Hindlimb muscle (tissue), 1 donor: ENCODE results near the gene SYT2. TPM values are rescaled to one million over a fixed set of nuclear protein-coding genes. Genes with fewer than 3 reads are reported as not detected.

ENCODE experiments used
- DNase-seq: peaks from one replicate; pipeline ENCODE4 v3.0.0-alpha.2; 2013
- polyA plus RNA-seq: library from polyadenylated mRNA; unstranded; fragments of 120-200 nt; gene quantifications from one replicate; pipeline ENCODE4 v1.2.1, GENCODE V29; 2013; ENCODE audit not compliant: insufficient read length

The SYT2 gene
- polyA plus RNA-seq, 1 donor: 0.39 TPM

DNA sequence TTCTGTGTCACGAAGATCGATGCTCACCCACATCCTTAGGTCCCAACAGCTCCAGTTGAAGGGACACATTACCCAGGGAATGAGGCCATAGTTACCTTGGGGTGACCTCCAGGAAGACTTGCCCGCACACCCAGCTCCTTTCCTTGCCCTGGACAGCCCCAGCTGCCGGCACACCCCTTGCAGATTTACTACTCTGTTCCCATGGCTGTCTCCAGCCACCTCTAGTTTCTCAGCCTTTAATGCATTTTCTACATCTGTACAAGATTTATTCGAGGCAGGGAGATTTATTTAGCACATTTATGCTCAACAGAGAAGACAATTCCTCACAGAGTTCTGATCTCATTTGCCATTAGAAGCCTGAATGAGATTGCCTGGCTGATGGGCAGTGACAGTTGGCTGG, 36.7 kb downstream of the SYT2 start:
- no peak for DNase-seq

DNA sequence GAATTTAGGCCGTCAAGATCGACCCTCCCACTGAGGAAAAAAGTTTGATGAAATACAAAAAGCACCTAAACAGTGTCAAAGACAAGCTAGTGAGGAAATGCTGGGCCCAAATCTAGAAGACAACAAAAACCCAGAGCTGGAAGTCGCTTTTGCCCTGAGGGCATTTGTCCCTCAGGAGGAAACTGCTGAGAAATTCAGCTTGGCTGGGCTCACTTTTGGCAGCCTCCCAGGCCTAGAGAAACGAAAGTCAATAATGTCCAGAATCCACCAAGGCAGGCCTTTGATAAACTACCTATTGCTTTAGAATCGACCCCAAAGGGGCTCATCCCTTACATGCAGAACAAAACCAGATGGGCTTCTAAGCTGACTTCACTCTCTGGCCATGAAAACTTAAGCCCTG, 38.9 kb downstream of the SYT2 start:
- no peak for DNase-seq

GRCh38 chr1:202665417-202665816, 44.8 kb downstream of the SYT2 start:
- no peak for DNase-seq

GRCh38 chr1:202664083-202664482, 46.2 kb downstream of the SYT2 start:
- no peak for DNase-seq

DNA sequence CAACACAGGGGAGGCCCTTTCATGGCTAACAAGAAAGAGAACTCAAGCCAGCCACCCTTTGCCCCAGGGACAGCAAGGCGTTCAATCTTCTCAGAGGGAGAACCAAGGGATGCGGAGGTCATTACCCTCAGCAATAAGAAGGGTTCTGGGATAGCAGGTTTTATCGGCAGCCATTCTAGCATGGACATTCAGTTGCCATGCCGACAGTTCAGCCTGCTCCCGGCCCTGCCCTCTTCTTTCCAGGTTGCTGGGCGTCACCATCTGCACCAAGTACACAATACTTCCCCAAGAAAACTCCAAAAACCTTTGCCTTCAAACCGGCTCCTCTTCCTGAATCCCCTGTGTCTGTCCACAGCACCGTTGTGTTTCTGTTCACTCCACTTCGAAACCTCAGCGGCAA, 47.1 kb downstream of the SYT2 start:
- DNase-seq: no peak

DNA sequence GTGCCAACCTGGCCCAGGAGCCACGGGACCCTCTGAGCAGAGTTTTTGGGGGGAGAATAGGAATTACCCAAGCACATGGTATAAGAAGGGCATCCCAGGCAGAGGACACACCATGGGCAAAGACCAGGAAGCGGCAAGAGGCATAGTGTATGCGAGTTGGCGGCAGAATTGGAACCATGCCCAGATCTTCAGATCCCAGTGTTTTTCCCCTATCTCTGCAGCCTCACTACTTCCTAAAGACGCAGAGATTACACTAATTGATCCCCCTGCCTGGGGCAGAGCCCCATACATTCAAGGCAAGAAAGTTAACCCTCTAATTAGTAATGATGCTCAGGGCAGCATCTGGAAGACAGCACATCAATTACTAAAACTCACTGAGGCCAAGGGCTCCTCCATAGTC, 48.2 kb downstream of the SYT2 start:
- no peak for DNase-seq

DNA sequence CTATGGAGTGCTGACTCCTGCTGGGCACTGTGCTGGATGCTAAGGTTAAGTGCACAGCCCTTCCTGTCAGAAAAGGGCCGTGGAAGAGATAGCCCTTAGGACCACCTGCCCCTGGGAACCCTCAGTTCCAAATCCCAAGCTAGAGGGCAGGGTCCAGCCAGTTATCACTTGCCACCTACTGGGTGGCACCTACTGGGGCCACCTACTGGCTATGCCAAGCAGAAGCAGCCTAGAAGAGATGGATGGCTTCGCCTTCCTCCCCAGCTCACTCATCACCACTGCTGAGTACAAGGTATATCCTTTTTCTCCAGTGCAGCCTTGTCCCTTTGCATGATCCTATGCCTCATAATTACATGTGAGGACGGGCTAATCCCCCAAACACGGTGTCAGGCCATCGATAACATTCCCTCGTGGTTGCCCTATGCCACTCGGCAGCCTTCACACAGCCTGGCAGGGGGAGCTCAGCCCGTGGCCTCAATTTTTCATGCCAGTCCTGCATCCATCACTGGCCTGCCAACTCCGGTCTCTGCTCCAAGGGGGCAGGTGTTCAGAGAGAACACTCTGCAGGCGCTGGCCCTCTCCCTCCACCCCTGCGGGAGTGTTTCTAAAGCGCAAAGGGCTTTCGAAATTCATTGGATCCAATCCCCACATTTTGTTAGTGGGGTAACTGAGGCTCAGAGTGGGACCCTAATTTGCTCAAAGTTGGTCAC, 49.0 kb downstream of the SYT2 start:
- DNase-seq: no peak

DNA sequence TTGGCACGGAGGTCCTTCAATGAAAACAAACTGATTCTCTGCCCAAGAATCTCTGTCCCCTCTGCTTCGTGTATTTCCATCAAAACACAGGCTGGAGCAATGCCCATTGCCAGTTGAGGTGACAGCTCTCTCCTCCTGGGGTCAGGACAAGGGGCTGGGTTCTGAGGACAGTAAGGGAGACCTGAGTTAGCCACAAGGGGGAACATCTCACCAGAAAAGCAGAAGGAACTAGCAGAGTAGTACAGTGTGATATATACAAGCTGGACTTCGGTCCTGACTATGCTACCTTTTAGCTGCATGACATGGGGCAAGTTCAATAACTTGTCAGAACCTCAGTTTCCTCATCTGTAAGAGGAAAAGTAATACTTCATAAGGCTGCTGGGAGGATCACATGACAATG, 50.3 kb downstream of the SYT2 start:
- DNase-seq: no peak

DNA sequence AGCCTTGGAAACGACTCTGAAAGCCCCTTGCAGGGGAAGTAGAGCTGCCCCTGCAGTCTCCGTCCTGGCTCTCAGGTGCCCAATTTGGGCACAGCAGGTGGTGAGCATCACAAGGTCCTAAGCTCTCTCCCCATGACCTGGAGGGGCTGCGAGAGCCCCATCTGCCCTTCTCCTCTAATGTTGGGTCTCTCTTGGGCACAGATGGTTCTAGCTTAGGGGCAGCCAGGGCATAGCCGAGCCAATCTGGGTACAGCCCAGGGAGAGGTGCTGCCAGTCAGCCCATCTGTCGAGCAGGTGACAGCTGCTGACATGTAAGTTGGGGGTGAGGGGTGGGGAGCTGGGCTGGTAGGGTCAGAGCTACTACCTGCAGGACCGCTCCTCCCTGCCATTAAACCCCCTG, 50.7 kb downstream of the SYT2 start:
- DNase-seq: no peak

DNA sequence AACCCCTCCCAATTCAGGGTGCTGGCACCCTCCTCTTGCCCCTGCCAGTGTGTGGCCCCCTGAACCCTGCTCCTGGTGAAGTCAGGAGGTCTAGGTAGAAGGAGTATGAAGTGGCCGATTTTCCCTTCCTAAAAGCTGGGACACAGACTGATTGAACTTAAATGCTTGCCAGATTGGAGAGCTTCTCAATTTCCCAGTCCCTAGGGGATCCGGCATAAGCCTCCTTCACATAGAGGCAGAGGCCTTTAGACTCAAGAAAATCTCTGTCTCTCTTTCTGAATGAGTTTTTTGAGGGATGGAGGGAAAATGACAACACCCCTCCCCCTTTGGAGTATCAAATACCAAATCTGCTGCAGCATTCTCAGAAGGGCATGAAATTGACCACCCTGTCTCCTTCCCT, 51.5 kb downstream of the SYT2 start:
- no peak for DNase-seq

GRCh38 chr1:202658251-202658759, 51.9 kb downstream of the SYT2 start:
- DNase-seq: no peak

DNA sequence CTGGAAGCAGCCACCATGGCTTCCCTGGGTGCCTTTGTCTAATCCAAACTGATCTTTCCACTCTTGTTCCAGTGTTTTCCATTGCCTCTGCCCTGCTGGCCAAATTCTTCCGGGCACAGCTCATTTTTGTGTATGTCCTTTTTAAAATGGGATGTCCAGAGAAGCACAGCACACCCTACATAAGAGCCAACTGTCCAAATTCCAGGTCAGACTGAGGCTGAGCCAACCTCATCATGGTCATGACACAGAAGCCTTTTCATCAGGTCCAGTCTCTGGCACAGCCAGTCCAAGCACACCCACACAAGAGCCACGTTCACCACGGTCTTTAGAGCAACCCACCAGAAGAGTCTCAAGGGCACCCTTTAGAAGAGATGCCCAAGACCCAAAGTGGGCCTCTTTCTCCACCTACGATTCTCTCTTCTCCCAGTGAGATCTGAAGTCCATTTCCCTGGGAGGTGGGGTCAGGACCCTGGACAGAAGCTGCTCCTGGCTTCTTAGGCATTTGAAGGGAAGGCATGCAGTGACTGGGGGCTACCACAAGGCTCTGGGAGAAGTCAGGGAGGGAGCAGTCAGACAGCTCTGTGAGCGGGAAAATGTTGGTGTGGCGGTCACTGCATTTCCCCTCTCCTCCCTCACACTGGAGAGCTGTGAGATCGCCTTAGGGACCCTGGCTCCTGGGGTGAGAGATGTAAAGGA, 53.2 kb downstream of the SYT2 start:
- no peak for DNase-seq

DNA sequence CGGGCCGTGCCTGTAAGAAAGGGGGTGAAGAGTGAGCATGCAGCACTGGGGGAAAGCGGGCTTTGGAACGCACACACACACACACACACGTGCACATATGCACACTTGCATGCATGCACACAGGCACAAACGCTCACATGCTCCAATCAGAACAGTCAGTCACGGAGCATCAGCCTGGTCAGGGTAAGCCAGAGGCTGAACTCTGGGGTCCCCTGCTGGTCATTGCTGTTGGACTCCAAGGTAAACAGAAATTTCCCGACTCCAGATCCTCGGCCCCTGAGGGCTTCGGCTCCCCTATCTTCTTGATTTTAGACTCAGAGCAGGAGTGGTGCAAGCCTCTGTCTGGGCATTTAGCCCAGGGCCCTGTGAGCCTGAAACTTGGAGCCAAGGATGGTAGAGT, 54.2 kb downstream of the SYT2 start:
- no peak for DNase-seq

DNA sequence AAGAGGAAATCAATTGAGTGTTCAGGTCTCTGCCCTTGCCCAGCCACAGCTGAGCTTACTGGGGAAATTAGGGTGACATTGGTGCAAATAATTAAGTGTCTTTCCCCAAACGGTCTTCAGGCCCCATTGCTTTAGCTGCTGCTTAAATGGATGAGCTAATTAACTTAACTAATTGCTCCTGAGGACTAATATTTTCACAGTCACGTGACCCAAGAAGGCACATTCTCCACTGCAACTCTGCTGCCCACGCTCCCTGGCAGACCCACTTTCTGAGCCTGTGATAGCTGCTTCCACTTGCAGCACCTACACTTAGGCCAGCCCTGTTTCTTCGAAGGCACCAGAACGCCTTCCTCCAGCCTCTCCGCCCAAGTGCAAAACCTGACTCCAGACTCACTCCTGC, 56.2 kb downstream of the SYT2 start:
- no peak for DNase-seq

DNA sequence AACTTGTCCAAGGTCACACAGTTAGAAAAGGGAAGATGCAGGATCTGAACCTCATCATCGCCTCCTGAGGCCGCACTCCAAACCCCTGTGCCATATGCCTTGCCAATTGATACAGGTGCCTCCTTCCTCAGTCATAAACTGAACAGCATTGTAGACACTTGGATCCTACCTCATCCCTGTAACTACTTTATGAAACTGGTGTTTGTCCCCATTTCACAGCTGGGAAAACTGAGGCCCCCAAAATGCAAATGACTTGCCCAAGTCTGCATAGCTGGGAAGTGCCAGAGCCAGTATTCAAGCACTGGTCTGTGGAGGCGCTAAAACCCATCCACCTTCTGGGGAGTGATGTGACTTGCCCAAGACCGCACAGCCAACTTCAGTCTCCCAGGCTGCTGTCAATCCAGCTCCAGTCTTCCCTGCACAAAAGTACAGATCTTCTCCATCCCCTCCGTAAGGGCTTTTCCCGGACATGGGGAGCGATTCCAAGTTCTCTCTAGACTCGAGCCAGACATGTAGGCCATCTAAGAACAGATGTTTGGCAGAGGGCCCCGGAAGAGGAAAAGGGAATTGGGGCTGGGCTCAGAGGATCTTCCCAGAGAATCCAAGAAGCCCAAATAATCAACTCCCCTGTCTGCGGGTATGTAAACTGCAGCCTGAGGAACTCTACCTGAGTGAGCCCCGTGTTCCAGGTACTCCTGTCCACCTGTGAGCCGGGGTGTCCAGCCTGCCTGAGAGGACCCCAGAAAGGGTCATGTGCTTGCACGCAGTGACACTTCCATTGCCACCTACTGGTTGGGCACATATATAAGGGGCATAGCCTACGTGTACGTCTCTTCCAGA, 60.5 kb downstream of the SYT2 start:
- peak; percentile 87 for DNase-seq

- no peak for DNase-seq
Measured at GRCh38 chr1:202648605-202649226, 61.5 kb downstream of the SYT2 start.

- no peak for DNase-seq
Measured at GRCh38 chr1:202645097-202645476, 65.2 kb downstream of the SYT2 start.

DNA sequence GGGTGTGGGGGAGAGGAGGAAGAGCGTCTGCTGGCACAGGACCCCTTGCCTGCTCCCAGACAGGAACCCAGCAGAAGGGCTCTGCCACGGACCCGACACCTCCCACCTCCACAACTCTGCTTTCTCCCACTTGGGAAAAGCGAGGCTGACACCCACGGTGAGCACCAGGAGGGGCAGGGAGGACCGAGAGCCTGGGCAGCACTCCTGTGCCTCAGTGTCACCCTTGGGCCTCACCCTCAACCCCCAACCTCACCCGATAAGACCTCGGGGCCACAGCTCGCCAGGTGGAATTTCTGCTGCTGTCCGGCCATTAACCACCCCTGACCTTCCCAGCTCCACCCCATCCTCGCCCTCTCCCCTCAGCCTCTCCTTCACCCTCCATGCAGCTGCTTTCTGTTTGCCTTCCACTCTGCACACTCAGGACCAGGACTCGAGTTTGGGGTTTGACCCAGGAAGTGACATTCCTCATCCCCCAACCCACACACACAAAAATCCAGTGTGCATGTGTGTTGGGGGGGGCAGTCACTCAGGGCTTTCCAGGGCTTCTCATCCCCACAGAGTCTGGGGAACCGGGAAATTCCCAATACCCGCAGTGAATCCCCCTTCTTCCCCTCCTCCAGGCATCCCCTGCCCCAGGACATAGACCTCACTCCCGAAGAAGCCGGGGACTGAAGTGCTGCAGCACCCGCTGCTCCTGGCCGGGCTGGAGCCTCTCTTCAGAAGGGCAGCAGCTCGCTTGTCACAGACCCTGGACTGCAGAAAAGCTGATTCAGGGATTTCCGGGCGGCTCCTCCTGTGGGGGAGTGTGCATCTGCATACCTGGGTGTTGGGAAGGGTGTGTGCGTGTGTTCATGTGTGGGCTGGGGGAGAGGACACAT, 65.8 kb downstream of the SYT2 start:
- DNase-seq: no peak

- no peak for DNase-seq
Measured at GRCh38 chr1:202643397-202644218, 66.6 kb downstream of the SYT2 start.

DNA sequence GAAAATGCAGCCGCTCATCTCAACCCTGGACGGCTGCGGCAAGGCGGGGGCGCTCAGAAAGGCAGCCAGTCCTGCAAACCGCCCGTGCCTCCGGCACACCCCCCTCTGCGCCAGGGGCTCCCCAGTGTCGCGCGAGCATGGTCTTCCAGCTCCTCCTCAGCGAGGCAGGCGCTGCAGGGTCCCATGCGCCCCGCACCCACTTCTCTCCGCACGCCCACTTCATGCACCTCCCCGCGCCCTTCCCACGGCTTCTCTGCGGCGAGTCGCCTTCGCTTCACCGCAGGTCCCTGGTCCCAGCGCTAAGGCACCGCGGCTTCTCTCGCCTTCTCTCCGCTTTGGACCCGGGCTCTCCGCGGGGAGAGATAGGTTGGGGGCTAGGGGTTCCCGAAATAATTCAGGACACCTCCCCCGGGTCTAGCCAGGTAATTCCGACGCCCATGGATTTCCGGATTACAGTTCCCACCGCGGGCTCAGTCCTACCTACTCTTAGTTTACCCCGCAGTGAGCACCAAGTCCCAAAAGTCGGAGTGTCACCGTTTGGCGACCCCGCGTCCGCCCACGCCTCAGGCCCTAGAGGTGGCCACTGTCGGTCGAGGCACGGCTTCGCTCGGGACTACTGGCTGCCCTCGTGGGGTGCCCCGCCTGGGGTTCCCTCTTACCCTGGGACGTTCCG, 67.5 kb downstream of the SYT2 start:
- no peak for DNase-seq
